Measurements from ENCODE around the gene C16orf54.
"Not testable (repeated sequence)": the region's sequence is repeated elsewhere in the genome, so short reads cannot be mapped to it uniquely, and the experiment has no call there.

C16orf54 gene

DNA sequence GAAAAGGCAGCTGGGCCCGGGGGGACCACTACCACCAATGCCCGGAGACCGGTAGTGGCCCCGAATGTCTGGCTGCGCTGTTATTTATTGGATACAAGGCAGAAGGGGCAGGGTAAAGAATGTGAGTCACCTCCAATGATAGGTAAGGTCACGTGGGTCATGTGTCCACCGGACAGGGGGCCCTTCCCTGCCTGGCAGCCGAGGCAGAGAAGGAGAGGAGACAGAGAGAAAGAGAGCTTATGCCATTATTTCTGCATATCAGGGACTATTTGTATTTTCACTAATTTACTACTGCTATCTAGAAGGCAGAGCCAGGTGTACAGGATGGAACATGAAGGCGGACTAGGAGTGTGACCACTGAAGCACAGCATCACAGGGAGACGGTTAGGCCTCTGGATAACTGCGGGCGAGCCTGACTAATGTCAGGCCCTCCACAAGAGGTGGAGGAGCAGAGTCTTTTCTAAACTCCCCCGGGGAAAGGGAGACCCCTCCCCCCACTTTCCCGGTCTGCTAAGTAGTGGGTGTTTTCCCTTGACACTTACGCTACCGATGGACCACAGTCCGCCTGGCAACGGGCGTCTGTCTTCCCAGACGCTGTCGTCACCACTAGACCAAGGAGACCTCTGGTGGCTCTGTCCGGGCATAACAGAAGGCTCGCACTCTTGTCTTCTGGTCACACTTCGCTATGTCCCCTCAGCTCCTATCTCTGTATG, 24.5 kb downstream of the C16orf54 start:
- H3K36me3 Mint-ChIP-seq (ENCODE audit: insufficient read depth), result not testable (repeated sequence)
- H3K27ac Mint-ChIP-seq, result peak overlapping the region in 1 of 2 donors; percentile 66

DNA sequence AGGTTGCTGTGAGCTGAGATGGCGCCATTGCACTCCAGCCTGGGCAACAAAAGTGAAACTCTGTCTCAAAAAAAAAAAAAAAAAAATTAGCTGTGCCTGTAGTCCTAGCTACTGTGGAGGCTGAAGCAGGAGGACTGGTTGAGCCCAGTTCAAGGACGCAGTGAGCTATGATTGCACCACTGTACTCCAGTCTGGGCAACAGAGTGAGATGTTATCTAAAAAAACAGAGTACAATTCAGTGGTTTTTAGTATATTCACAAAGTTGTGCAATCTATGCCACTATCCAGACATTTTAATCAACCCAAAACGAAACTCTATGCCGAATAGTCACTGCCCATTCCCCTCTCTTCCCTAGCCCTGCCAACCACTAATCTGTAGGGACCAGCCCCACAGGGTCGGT, 25.1 kb downstream of the C16orf54 start:
- peaks cover 3% of the 10 kb centered on the region for H3K36me3 Mint-ChIP-seq (ENCODE audit: insufficient read depth)

More for the DNA sequence above, 24.5 kb downstream of the C16orf54 start:
- ATAC-seq (replicated peaks) (peak; percentile 63), DNase-seq (peak in 2 of 3 experiments; percentile 32 to 37)
- H3K4me3 Mint-ChIP-seq, result peak overlapping the region in 1 of 2 donors; percentile 60
- not testable (repeated sequence) for H3K9me3 Mint-ChIP-seq; H3K4me1 Mint-ChIP-seq (ENCODE audit: low read depth in 2 of 2); H3K27me3 Mint-ChIP-seq

DNA sequence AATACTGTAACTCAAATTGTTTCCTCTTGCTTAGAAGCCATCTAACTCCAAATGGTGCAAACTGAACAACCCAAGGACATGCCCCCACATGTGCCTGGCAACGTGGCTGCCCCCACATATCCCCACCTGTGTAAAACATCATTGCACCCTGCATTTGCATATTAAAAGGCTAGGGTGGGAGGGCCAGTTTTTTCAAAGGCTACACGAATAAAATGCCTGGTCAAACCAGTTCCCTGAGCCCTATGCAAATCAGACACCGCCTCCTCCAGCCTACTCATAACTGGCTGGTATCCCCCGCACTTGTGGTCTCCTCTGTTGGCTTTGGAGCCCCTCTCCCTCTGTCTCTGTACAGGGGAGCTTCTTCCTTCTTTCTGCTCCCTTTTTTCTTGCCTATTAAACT, 26.7 kb downstream of the C16orf54 start:
- Mint-ChIP-seq H3K27me3 (no peaks in the 10 kb centered on the region), H3K27ac (no peak overlapping the region), H3K4me3 (no peak overlapping the region), H3K36me3 (ENCODE audit: insufficient read depth) (peaks cover 3% of the 10 kb centered on the region), H3K4me1 (ENCODE audit: low read depth in 2 of 2) (peaks cover 5 to 7% of the 10 kb centered on the region in 2 donors), H3K9me3 (no peaks in the 10 kb centered on the region)
- ATAC-seq (replicated peaks), result no peak
- DNase-seq, result no peak

More for the DNA sequence above, 25.1 kb downstream of the C16orf54 start:
- H3K27me3 Mint-ChIP-seq, result no peaks in the 10 kb centered on the region
- DNase-seq (no peak), ATAC-seq (replicated peaks) (no peak)
- peak overlapping the region in 1 of 2 donors; percentile 60 for H3K4me3 Mint-ChIP-seq
- H3K4me1 Mint-ChIP-seq (ENCODE audit: low read depth in 2 of 2), result peaks cover 5 to 7% of the 10 kb centered on the region in 2 donors
- no peaks in the 10 kb centered on the region for H3K9me3 Mint-ChIP-seq
- H3K27ac Mint-ChIP-seq, result peak overlapping the region in 1 of 2 donors; percentile 66

DNA sequence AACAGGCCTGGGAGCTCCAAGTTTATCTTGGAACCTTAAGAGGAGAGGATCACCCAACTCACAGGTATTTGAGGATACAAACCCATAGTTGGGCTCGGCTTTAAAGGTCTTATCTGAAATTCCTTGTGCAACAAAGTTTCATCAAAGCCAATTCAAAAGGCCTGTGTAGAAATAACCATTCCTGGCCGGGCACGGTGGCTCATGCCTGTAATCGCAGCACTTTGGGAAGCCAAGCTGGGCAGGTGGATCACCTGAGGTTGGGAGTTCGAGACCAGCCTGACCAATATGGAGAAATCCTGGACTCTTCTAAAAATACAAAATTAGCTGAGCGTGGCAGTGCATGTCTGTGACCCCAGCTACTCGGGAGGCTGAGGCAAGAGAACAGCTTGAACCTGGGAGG, 28.7 kb downstream of the C16orf54 start:
- Mint-ChIP-seq H3K27me3 (no peaks in the 10 kb centered on the region), H3K27ac (no peak overlapping the region), H3K9me3 (no peaks in the 10 kb centered on the region), H3K4me3 (no peak overlapping the region), H3K36me3 (ENCODE audit: insufficient read depth) (peaks cover 3% of the 10 kb centered on the region), H3K4me1 (ENCODE audit: low read depth in 2 of 2) (peaks cover 5 to 7% of the 10 kb centered on the region in 2 donors)
- DNase-seq (no peak), ATAC-seq (replicated peaks) (no peak)

DNA sequence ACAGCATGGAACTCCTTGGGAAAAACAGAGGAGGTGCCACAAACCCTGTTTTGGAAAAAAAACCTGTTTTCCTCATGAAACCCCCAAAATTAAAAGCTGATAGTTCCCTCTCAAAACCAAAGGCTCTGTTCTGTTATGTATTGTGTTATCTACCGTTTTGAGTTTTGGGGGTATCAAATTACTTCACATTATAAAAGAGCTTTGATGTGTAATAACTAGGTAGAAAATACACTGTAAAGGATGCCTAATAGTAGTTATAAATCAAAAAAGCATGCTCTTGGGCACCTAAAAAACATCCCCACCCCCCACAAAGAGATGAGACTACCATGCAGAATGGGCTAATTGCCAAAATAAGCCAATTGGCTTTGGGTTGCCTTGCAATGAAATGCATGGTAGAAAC, 30.8 kb downstream of the C16orf54 start:
- no peak overlapping the region for H3K4me3 Mint-ChIP-seq
- ATAC-seq (replicated peaks), result no peak
- H3K4me1 Mint-ChIP-seq (ENCODE audit: low read depth in 2 of 2), result peaks cover 5 to 6% of the 10 kb centered on the region in 2 donors
- no peaks in the 10 kb centered on the region for H3K9me3 Mint-ChIP-seq
- no peak overlapping the region for H3K27ac Mint-ChIP-seq
- DNase-seq, result no peak
- no peaks in the 10 kb centered on the region for H3K27me3 Mint-ChIP-seq
- peaks cover 3% of the 10 kb centered on the region for H3K36me3 Mint-ChIP-seq (ENCODE audit: insufficient read depth)

DNA sequence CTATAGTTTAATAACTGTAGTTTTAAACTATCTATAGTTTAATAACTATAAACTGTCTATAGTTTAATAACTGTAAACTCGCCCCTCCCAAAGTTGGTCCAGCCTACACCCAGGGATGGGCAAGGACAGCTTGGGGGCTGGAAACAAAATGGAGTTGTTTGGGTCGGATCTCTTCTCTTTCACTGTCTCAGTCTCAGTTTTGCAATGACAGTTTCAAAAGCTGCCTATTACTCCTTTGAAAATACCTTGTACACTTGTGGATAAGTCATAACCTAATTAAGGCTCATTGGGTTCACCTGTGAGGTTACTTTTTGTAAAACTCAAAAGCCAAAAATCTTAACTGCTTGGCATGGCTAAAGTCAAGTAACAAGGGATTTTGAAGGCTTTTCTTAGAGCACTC, 31.4 kb downstream of the C16orf54 start:
- Mint-ChIP-seq H3K4me1 (ENCODE audit: low read depth in 2 of 2) (peaks cover 5 to 11% of the 10 kb centered on the region in 2 donors), H3K4me3 (no peak overlapping the region), H3K27ac (no peak overlapping the region), H3K36me3 (ENCODE audit: insufficient read depth) (peaks cover 3% of the 10 kb centered on the region), H3K9me3 (no peaks in the 10 kb centered on the region), H3K27me3 (no peaks in the 10 kb centered on the region)
- DNase-seq (no peak), ATAC-seq (replicated peaks) (no peak)

DNA sequence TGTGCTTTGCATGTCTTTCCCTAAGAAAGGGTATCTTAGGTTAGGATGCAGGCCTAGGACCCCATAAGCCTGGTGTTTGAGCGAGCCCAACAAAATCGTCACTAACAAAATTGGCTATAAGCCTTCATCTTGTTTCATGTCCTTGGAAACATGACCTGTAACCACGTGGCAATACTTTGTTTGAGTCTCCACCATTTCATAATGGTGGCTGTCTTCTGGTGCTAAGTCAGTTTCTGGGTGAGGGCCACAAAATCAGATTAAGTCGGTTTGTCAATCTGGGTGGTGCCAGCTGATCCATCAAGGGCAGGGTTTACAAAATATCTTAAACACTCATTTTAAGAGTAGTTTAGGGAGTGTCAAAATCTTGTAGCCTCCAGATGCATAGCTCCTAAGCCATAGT, 33.0 kb downstream of the C16orf54 start:
- peaks cover 5 to 11% of the 10 kb centered on the region in 2 donors for H3K4me1 Mint-ChIP-seq (ENCODE audit: low read depth in 2 of 2)
- no peak overlapping the region for H3K4me3 Mint-ChIP-seq
- DNase-seq (no peak), ATAC-seq (replicated peaks) (no peak)
- no peaks in the 10 kb centered on the region for H3K27me3 Mint-ChIP-seq
- H3K27ac Mint-ChIP-seq, result no peak overlapping the region
- peaks cover 3% of the 10 kb centered on the region for H3K36me3 Mint-ChIP-seq (ENCODE audit: insufficient read depth)
- no peaks in the 10 kb centered on the region for H3K9me3 Mint-ChIP-seq

DNA sequence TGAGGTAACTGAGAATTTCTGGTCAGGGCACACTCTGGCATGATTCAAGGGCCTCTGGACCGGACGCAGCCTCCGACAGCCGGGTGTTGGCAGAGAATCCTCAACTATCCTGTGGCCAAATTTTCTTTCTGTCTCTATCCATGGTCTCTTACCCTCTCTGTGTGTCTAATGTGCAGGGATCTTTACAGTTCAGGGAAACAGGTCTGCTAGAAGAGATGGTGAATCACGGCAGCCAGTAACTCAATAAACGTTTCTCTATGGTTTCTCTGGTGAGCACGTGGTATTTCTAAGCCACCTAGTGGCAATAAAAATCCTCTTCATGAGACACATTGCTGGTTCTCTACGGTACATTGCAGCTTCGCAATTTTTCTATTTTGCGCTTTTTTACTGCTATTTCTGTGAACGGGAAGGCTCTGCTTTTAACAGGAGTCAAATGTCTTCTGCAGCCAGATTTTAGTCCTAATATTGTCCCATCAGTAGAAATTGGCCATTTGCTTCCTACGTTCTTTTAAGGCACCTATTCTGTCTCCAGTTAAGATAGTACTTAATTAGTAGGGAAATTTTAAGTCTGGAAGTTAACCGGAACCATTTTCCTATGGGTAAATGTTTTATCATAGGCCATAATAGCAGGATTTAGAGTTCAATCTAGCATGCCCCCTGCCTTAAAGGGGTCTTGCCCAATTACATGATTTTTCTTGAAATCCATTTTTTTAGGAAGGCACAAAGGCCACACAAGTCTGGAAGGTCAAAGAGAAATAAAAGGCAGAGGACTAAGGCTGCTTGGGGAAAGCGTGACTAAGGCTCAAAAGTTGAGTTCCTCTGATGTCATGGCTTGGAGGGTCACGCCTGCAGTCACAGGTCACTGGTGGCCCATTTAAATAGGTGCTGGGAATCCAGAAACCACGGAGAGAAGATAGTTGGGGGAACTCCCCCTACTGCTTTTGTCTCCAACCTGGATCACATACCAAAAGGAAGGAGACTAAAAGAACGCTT, 35.3 kb downstream of the C16orf54 start:
- DNase-seq (peak; percentile 48 to 50 (median 49)), ATAC-seq (replicated peaks) (peak; percentile 100)
- no peaks in the 10 kb centered on the region for H3K9me3 Mint-ChIP-seq
- H3K4me3 Mint-ChIP-seq, result no peak overlapping the region
- H3K36me3 Mint-ChIP-seq (ENCODE audit: insufficient read depth), result no peaks in the 10 kb centered on the region
- H3K27ac Mint-ChIP-seq, result peak overlapping the region; percentile 8 to 33
- no peaks in the 10 kb centered on the region for H3K27me3 Mint-ChIP-seq
- H3K4me1 Mint-ChIP-seq (ENCODE audit: low read depth in 2 of 2), result peaks cover 5 to 11% of the 10 kb centered on the region in 2 donors

DNA sequence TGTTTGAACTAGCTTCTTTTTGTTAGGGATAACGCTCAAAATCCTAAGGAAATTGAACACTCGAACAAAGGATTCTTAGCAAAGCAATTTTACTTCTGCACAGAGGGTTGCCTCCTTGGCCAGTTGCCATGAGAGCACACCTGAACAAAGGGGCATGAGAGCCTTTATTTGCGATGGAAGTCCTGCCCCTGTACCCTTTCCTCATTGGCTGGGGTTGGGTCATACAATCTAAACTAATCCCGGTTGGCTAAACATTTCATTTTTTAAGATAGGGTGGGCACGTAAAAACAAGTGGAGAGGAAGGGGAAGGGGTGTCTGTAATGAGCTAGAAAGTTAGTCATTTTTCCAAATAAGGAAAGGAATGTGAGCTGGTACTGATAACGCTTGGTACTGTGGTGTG, 36.1 kb downstream of the C16orf54 start:
- H3K9me3 Mint-ChIP-seq; H3K4me3 Mint-ChIP-seq; H3K36me3 Mint-ChIP-seq (ENCODE audit: insufficient read depth); H3K27me3 Mint-ChIP-seq; H3K27ac Mint-ChIP-seq; DNase-seq; ATAC-seq (replicated peaks): not testable (repeated sequence)
- peaks cover 5 to 11% of the 10 kb centered on the region in 2 donors for H3K4me1 Mint-ChIP-seq (ENCODE audit: low read depth in 2 of 2)

DNA sequence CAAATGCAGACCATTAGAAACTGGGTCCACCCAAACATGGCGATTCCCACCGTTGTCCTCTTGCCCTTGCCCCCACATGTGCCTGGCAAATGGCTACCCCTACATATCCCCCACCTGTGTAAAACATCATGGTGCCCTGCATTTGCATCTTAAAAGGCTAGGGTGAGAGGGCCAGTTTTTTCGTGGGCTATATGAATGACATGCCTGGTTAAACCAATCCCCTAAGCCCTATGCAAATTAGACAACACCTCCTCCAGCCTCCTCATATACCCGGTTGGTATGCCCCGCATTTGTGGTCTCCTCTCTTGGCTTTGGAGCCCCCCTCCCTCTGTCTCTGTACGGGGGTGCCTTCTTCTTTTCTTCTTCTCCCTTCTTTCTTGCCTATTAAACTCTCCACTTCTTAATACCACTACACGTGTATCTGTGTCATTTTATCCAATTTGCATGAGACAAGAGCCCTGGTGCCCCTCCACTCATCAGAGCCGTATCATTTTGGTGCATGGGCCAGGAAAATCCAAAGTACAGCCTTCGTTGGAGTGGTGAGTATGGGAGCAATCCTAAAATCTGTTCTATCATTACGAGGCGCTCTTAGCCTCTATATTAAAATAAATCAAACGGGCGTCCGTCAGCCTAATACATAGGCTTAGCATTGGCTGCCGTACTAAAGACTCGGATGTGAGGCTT, 36.7 kb downstream of the C16orf54 start:
- Mint-ChIP-seq H3K27ac (no peak overlapping the region), H3K9me3 (no peaks in the 10 kb centered on the region), H3K4me1 (ENCODE audit: low read depth in 2 of 2) (peaks cover 5 to 11% of the 10 kb centered on the region in 2 donors), H3K36me3 (ENCODE audit: insufficient read depth) (no peaks in the 10 kb centered on the region), H3K27me3 (no peaks in the 10 kb centered on the region), H3K4me3 (no peak overlapping the region)
- no peak for DNase-seq
- ATAC-seq (replicated peaks), result no peak

DNA sequence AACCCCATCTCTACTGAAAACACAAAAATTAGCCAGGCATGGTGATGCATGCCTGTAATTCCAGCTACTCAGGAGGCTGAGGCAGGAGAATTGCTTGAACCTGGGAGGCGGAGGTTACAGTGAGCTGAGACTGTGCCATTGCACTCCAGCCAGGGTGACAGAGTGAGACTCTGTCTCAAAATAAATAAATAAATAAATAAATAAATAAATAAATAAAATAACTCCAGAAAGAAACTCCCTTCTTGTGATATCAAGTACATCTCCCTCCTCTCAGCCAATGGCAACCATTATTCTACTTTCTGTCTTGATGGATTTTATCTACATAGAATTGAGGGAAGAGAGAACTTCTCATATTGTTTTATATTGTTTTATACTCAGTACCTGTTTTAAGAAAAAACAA, 38.6 kb downstream of the C16orf54 start:
- H3K9me3 Mint-ChIP-seq; H3K27ac Mint-ChIP-seq; ATAC-seq (replicated peaks); H3K4me3 Mint-ChIP-seq; H3K27me3 Mint-ChIP-seq; DNase-seq: not testable (repeated sequence)
- peaks cover 11% of the 10 kb centered on the region for H3K36me3 Mint-ChIP-seq (ENCODE audit: insufficient read depth)
- H3K4me1 Mint-ChIP-seq (ENCODE audit: low read depth in 2 of 2), result peaks cover 18 to 22% of the 10 kb centered on the region in 2 donors

DNA sequence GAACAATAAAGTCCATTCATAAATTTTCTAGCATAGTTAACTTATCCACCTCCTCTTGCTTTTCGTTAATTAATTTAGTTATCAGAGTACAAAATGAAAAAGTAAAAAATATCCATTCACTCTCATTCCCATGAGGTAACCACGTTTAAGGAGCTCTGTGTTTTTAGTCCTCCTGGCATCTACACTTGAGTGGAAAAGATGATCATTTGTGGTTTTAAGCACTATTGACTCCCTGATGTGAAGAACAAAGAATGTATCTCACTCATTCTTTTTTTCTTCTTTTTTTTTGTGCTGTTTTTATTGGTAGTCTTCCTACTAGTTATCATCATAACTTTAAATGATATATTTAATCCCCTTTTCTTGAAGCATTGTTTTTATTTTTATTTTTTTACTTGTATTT, 40.8 kb downstream of the C16orf54 start:
- Mint-ChIP-seq H3K27ac (peak overlapping the region in 1 of 2 donors; percentile 78), H3K4me3 (no peak overlapping the region), H3K27me3 (no peaks in the 10 kb centered on the region), H3K9me3 (no peaks in the 10 kb centered on the region), H3K4me1 (ENCODE audit: low read depth in 2 of 2) (peaks cover 30 to 32% of the 10 kb centered on the region in 2 donors), H3K36me3 (ENCODE audit: insufficient read depth) (peaks cover 24% of the 10 kb centered on the region)
- no peak for DNase-seq
- ATAC-seq (replicated peaks), result no peak

DNA sequence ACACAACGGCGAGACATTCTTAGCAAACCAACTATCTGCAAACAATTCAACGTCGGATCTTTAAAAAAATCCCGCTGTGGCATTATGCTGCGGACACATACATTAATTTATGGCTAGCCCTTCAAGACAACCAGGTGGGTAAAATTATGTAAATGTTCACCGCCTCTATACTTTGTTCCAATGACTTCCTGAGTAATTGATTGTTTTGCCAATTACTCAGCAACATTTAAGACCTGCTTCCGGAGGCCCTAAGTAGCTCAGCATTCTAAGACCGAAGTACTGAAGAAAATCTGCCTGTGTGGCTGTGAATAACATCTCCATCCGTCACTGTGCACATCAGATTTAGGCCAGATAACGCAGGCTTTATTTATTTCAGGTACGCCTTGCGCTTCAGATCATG, 43.5 kb downstream of the C16orf54 start:
- DNase-seq (peak; percentile 46 to 53 (median 50)), ATAC-seq (replicated peaks) (peak; percentile 79)
- Mint-ChIP-seq H3K4me1 (ENCODE audit: low read depth in 2 of 2) (peaks cover 27 to 33% of the 10 kb centered on the region in 2 donors), H3K4me3 (peak overlapping the region; percentile 81 to 85), H3K36me3 (ENCODE audit: insufficient read depth) (peaks cover 28% of the 10 kb centered on the region), H3K27me3 (no peaks in the 10 kb centered on the region), H3K27ac (peak overlapping the region; percentile 99), H3K9me3 (no peaks in the 10 kb centered on the region)
